ENCODE measurements around the gene IMP3.

GRCh38 chr15:75656813-75657212, 16.8 kb upstream of the IMP3 start:
- TF ChIP-seq CTCF (IDR thresholded peaks at IDR 0.05; ENCODE audit: extremely low read depth in 1 of 2, insufficient read depth in 1 of 2, low read depth in 1 of 2, low read length in 2 of 2) (no peak), POLR2A (IDR thresholded peaks at IDR 0.05; ENCODE audit: low read depth, low read length) (no peak), FOS (IDR thresholded peaks at IDR 0.05; ENCODE audit: borderline replicate concordance, insufficient read depth, low read length) (no peak), POLR2AphosphoS5 (IDR thresholded peaks at IDR 0.05; ENCODE audit: insufficient read depth, low read depth, low read length) (no peak), MYC (IDR thresholded peaks at IDR 0.05; ENCODE audit: low read depth, low read length) (no peak), EZH2 (IDR thresholded peaks at IDR 0.05; ENCODE audit: borderline replicate concordance, low read depth, low read length, severe bottlenecking) (no peak), MAX (IDR thresholded peaks at IDR 0.05; ENCODE audit: insufficient read depth, insufficient read length) (no peak), JUN (IDR thresholded peaks at IDR 0.05; ENCODE audit: borderline replicate concordance, insufficient read depth, insufficient read length, low read depth) (no peak)

All from endothelial cell of umbilical vein (primary cell).